ENCODE data around the gene MRPL18. TPM values are rescaled to one million over a fixed set of nuclear protein-coding genes. Genes with fewer than 3 reads are reported as not detected.

MRPL18 gene
- total RNA-seq, 2 experiments from 2014 or later, result 9.8 to 10.2 TPM

GRCh38 chr6:159797554-159797953 is 7.3 kb downstream of the MRPL18 start:
- peaks cover 80% of the 10 kb centered on the region for H3K36me3 Mint-ChIP-seq (ENCODE audit: low read depth)
- no peaks in the 10 kb centered on the region for H3K9me3 Mint-ChIP-seq
- no peak overlapping the region for H3K4me3 Mint-ChIP-seq
- Histone ChIP-seq H3K27me3 (ENCODE audit: control insufficient read depth in 1 of 2, insufficient read depth in 2 of 2, low read length in 2 of 2) (no peaks in the 10 kb centered on the region), H3K27ac (ENCODE audit: low read depth in 1 of 2, low read length in 2 of 2) (no peak overlapping the region), H3K9me3 (ENCODE audit: control insufficient read depth in 1 of 2, insufficient read depth in 1 of 2, low read length in 2 of 2) (no peaks in the 10 kb centered on the region), H3K4me1 (ENCODE audit: insufficient read depth, low read length) (peaks cover 12% of the 10 kb centered on the region), H3K4me3 (ENCODE audit: low read length) (no peak overlapping the region), H3K36me3 (ENCODE audit: insufficient read depth, low read length) (peaks cover 63% of the 10 kb centered on the region)
- ATAC-seq (ENCODE audit: poor library complexity) (no peak), DNase-seq (no peak)
- CTCF ChIA-PET, result no interaction called here
- H3K27ac Mint-ChIP-seq, result peak overlapping the region; percentile 8
- peaks cover 15% of the 10 kb centered on the region for H3K4me1 Mint-ChIP-seq (ENCODE audit: low read depth)
- no peaks in the 10 kb centered on the region for H3K27me3 Mint-ChIP-seq
- intact Hi-C loops (cut with DNase I, micrococcal nuclease), result no loop called here
- POLR2A ChIA-PET, result no interaction called here
- TF ChIP-seq CTCF (IDR thresholded peaks at IDR 0.05), result no peak

- Histone ChIP-seq H3K27ac (ENCODE audit: low read depth in 1 of 2, low read length in 2 of 2) (no peak within 1 kb of the TSS), H3K4me3 (ENCODE audit: low read length) (no peak within 1 kb of the TSS), H3K4me1 (ENCODE audit: insufficient read depth, low read length) (peaks cover 5% of the 10 kb centered on the region), H3K36me3 (ENCODE audit: insufficient read depth, low read length) (peaks cover 46% of the 10 kb centered on the region), H3K27me3 (ENCODE audit: control insufficient read depth in 1 of 2, insufficient read depth in 2 of 2, low read length in 2 of 2) (no peaks in the 10 kb centered on the region), H3K9me3 (ENCODE audit: control insufficient read depth in 1 of 2, insufficient read depth in 1 of 2, low read length in 2 of 2) (no peaks in the 10 kb centered on the region)
- peaks cover 52% of the 10 kb centered on the region for H3K36me3 Mint-ChIP-seq (ENCODE audit: low read depth)
- peak in 1 of 14 experiments; percentile 17 for DNase-seq
- no peaks in the 10 kb centered on the region for H3K4me1 Mint-ChIP-seq (ENCODE audit: low read depth)
- H3K4me3 Mint-ChIP-seq, result no peak within 1 kb of the TSS
- CTCF ChIA-PET, result no interaction called here
- intact Hi-C loops (cut with DNase I, micrococcal nuclease), result no loop called here
- H3K27me3 Mint-ChIP-seq, result no peaks in the 10 kb centered on the region
- H3K9me3 Mint-ChIP-seq, result no peaks in the 10 kb centered on the region
- POLR2A ChIA-PET, result no interaction called here
- ATAC-seq (ENCODE audit: poor library complexity), result no peak
- no peak for TF ChIP-seq CTCF (IDR thresholded peaks at IDR 0.05)
- H3K27ac Mint-ChIP-seq, result peak within 1 kb of the TSS; percentile 29
Observed at GRCh38 chr6:159800141-159800865, 10.0 kb downstream of the MRPL18 start, which contains the start of gene PNLDC1. Gene PNLDC1 (plus strand): TSS chr6:159800276. CDS start chr6:159800308, 32 bp downstream.

- H3K4me1 ChIP-seq (ENCODE audit: insufficient read depth, low read length), result no peaks in the 10 kb centered on the region
- H3K4me3 ChIP-seq (ENCODE audit: low read length), result no peak overlapping the region
- Mint-ChIP-seq H3K4me1 (ENCODE audit: low read depth) (no peaks in the 10 kb centered on the region), H3K36me3 (ENCODE audit: low read depth) (peaks cover 37% of the 10 kb centered on the region), H3K27ac (no peak overlapping the region), H3K9me3 (no peaks in the 10 kb centered on the region), H3K27me3 (no peaks in the 10 kb centered on the region), H3K4me3 (no peak overlapping the region)
- TF ChIP-seq CTCF (IDR thresholded peaks at IDR 0.05), result no peak
- no peaks in the 10 kb centered on the region for H3K27me3 ChIP-seq (ENCODE audit: control insufficient read depth in 1 of 2, insufficient read depth in 2 of 2, low read length in 2 of 2)
- intact Hi-C loops (cut with DNase I, micrococcal nuclease), result no loop called here
- H3K9me3 ChIP-seq (ENCODE audit: control insufficient read depth in 1 of 2, insufficient read depth in 1 of 2, low read length in 2 of 2), result no peaks in the 10 kb centered on the region
- CTCF ChIA-PET, result no interaction called here
- peaks cover 32% of the 10 kb centered on the region for H3K36me3 ChIP-seq (ENCODE audit: insufficient read depth, low read length)
- no peak for ATAC-seq (ENCODE audit: poor library complexity)
- no peak for DNase-seq
- POLR2A ChIA-PET, result no interaction called here
- no peak overlapping the region for H3K27ac ChIP-seq (ENCODE audit: low read depth in 1 of 2, low read length in 2 of 2)
Observed at GRCh38 chr6:159801935-159802334, 11.7 kb downstream of the MRPL18 start.

All from CD4-positive, alpha-beta T cell (primary cell).